NCI-H524 treated with DMSO at 0.1 percent for 48 hours (cell line): ENCODE measurements around the gene LGALS9B.
"Not testable (repeated sequence)": the region's sequence is repeated elsewhere in the genome, so short reads cannot be mapped to it uniquely, and the experiment has no call there.

Experiments used
- DNase-seq: peaks from one replicate; lab custom pipeline; 2025; lab: John Stamatoyannopoulos, UW

Gene LGALS9B

DNA sequence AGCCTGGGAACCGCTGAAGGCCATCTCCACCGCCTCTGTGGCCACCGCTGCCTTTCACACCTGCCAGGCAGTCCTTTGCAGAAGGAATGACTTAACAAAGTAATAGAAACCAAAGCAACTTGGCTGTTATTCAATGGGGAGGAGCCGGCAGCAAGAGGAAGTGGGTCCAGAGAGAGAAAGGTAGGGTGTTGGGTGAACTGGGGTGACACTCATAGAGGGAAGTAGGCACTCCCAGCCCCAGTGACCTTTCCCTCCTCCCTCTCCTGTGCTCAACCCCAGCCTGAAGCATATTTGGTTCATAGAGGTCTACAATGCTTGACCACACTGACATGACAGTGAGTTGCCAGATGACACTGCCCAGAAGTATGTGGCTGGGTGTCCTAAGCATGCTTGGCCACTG lies at the start of gene LGALS9B:
Gene LGALS9B (minus strand): TSS at position 93 of the 400 bp plus-strand sequence. CDS start 69 bp downstream, at position 24.
- not testable (repeated sequence) for DNase-seq

- not testable (repeated sequence) for DNase-seq
Observed at GRCh38 chr17:20516986-20517385, 49.6 kb upstream of the LGALS9B start.

GRCh38 chr17:20515099-20515498 lies 47.8 kb upstream of the LGALS9B start:
- not testable (repeated sequence) for DNase-seq

DNA sequence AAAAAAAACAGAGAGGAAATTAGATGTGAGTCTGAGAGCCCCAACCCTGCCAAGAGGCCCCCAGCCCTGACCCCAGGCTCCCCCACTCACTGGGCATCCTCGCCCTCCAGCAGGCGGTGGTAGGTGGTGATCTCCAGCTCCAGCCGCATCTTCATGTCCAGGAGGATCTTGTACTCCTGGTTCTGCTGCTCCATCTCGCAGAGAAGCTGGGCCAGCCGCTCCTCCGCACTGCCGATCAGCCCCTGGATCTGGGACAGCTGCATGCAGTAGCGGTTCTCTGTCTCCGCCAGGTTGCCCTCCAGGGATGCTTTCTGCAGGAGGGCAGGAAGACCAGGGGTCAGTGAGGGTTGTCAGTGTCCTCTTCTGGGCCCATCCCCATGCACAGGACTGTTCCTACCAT lies 46.2 kb upstream of the LGALS9B start:
- not testable (repeated sequence) for DNase-seq

- DNase-seq: not testable (repeated sequence)
Observed at GRCh38 chr17:20512378-20512777, 45.0 kb upstream of the LGALS9B start.

DNA sequence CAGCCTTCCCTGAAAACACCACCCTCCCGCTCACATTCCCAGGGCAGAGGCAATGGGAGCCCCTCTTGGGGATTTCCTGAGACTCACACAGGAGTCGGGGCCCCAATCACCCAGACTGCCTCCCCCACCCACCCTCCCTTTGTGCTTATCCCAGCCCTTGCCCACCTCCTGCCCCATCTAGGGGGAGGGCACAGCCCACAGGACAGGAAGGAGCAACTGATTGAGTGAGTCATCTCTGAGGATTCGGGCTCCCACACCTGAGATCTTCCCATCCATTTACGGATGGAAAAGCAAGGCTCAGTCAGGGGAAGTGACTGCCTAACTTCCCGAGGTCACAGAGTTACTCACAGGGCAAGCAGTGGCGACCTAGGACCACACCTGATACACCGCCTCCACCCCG lies 44.4 kb upstream of the LGALS9B start:
- DNase-seq: not testable (repeated sequence)

- not testable (repeated sequence) for DNase-seq
Observed at GRCh38 chr17:20505333-20505732, 38.0 kb upstream of the LGALS9B start.

- DNase-seq: not testable (repeated sequence)
Observed at GRCh38 chr17:20504388-20505066, 37.2 kb upstream of the LGALS9B start.

- not testable (repeated sequence) for DNase-seq
Observed at GRCh38 chr17:20501896-20502295, 34.6 kb upstream of the LGALS9B start.

GRCh38 chr17:20500346-20500745 lies 33.0 kb upstream of the LGALS9B start:
- DNase-seq: not testable (repeated sequence)

DNA sequence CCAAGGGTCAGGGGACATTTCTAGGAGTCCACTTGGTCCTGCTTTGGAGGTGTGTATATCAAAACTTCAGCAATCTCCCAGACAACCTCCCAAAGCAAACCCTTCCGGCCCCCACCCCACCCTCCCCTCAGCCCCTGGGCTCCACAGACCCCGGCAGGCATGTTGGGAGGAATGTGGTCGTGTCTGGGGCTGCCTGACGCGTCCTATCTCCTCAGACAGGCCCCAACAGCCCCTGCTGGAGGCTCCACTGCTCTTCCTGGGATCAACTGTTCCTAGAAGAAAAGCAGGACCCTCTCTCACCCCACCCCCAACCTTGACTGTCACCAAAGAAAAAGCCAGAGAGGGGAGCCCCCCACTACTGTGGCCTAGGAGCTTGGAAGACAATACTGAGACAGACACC lies 28.1 kb upstream of the LGALS9B start:
- not testable (repeated sequence) for DNase-seq

- DNase-seq: not testable (repeated sequence)
Observed at GRCh38 chr17:20494735-20495134, 27.4 kb upstream of the LGALS9B start.

DNA sequence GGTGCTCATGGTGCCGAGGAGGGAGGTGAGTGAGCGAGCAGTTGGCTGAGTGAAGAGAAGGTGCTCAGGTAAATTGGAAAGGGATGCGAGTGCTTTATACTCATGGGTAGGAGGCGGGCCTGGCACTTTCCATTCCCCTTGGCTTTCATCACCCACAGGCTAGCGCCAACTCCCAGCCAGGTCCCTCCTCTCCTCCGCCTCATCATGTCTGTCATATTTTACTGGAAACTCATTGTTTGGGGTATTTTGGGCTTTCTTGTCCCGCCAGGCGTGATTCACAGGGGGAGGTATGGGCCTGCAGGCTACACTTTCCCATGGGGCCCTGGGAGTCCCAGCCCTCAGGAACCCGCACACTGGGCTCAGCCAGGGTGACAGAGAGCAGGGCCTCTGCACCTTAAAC lies 26.8 kb upstream of the LGALS9B start:
- DNase-seq: not testable (repeated sequence)

DNA sequence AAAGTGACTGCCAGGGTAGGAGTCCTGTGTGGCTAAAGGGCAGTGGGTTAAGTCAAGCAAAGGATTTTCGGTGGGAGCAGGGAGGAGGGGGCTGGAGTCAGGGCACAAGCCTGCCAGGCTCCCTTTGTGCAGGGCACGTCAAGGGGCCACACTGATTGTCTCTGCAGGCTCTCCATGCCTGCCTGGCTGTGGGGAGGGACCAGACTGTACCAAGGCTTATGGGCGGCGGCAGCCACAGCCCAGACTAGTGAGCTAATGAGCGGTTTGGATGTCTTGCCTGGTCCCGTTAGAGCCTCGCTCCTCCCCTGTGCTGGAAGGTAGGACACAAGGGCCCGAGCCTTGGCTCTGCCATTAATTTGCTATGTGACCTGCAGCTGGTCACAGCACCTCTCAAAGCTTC lies 25.6 kb upstream of the LGALS9B start:
- DNase-seq: not testable (repeated sequence)

- not testable (repeated sequence) for DNase-seq
Observed at GRCh38 chr17:20492099-20492498, 24.8 kb upstream of the LGALS9B start.

DNA sequence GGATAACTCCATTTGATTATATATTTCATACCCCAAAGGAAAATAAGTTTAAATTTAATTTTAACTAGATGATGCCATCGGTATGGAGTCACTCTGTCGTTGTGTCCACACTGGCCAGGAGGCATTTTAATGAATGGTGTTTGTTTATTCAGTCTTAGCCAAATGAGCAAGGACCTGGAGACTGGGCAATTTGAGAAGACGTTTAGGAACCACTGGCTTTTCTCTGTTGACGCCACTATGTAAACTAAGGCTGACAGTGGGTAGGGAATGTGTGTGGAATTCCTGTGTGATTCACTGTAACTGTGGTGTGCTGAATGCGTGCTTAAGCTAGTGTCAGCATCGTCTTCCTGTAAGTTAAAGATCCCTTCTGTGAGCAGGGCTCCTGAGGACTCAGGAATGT lies 17.6 kb upstream of the LGALS9B start:
- DNase-seq: not testable (repeated sequence)

DNA sequence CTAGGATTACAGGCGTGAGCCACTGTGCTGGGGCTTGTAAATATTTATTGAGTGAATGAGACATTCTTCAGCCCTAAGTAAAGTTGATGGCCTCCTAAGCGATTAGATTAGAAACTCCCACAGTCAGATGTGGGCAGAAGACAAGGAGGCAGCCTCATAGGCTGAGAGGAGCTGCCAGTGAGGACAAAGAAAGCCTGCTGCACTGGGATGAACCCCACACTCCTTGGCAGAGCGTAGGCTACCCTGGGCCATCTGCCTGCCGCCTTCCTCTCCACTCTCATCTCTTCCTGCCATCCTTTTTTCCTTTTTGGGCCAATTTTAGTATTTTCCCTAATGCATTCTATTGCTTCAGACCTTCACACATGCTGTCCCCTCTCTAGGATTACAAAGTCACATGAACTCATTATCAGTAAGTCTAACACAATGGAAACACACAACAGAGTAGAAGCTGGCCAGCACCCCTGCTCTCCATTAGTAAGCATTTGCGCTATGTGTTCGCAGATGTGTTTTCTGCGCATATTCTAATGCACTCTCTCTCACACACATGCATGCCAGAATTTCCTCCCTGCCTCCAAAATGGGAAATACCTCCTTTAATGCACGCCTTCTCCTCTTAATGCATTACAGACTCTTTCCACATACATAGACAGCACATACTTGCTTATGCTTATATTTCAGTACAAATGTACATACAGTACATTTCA lies 12.7 kb upstream of the LGALS9B start:
- not testable (repeated sequence) for DNase-seq

GRCh38 chr17:20477398-20478071 lies 10.2 kb upstream of the LGALS9B start:
- DNase-seq: not testable (repeated sequence)

DNA sequence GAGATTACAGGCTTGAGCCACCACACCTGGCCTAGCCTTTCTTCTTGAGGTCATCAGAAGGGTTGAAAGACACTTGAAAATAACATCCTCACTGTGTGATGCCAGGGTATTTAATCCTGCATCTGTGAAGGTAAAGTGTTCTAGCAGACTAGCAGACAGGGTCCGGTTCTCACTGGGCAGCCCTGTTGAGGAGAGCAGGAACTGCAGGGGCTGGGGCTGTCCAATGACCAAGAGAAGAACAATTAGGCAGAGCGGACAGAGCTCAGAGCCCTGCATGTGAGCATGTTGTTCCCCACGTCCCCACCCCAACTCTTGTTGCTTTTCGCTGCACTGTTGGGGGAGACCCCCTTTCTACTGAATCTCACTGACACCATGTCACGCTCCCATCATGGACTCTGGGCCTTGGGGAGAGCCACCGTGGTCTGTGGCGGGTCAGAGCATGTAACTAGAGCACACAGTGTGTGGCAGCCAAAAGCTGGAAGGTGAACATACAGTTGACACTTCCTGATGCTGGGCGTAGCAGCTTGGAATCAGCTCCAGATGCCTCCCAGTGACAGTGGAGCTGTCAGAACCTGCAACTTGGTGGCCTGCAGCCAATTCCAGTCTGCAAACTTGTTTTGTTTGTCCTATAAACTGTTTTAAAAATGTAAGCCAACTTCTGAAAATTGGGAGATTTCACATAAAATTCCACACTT lies 7.9 kb upstream of the LGALS9B start:
- not testable (repeated sequence) for DNase-seq

GRCh38 chr17:20474081-20474480 lies 6.7 kb upstream of the LGALS9B start:
- not testable (repeated sequence) for DNase-seq

DNA sequence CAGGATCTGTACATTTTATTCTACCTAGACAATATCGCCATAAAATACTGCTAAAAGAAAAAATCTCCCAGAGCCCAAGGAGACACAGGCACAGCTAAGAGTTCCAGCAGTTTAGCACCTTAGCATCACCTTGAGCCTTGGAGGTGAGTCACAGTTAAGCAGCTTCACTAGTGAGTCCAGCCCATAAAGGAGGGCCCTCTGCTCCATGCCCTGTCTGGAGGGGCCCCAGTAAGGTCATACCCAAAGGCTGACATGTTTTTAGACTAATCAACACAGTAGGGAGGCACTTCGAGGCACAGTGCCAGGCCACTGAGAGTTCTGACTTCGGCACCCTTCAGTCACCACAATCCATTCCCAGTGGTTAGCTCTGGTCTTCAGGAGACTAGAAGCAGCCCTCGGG lies 2.6 kb upstream of the LGALS9B start:
- not testable (repeated sequence) for DNase-seq

DNA sequence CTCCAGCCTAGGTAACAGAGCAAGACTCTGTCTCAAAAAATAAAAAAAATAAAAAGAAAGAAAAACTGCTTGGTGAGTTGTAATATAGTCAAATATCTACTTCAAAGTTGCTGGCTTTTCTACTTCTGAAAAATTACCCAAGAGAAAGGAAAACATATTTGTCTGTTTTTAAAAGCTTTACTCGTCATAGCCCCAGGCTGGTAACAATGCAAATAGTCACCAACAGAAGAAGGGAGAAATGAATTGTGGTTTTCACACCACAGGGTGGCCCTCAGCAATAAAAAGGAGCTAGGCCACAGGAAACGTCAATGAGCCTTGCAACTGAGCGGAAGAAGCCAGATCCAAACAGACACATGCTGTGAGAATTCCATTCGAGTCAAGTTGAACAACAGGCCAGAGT lies 1.8 kb upstream of the LGALS9B start:
- not testable (repeated sequence) for DNase-seq
